Measurements from ENCODE around the gene EHBP1.

DNA sequence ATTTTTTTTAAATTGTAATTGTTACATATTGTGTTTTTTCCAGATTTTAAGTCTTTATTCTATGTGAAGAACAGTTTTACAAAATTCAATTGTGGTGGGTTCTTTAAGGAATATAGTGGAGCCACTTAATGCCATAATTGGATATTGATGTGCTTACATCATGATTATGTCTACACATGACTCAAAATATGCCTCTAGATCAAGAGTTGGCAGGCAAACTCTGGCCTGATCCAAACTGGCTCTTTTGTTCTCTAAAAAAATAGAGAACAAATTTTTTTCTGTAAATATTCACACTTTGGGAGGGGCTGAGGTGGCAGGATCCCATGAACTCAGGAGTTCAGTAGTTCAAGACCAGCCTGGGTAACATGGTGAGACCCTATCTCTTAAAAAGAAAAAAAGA is 8.3 kb downstream of the EHBP1 start:
- TF ChIP-seq, protein P1, sequence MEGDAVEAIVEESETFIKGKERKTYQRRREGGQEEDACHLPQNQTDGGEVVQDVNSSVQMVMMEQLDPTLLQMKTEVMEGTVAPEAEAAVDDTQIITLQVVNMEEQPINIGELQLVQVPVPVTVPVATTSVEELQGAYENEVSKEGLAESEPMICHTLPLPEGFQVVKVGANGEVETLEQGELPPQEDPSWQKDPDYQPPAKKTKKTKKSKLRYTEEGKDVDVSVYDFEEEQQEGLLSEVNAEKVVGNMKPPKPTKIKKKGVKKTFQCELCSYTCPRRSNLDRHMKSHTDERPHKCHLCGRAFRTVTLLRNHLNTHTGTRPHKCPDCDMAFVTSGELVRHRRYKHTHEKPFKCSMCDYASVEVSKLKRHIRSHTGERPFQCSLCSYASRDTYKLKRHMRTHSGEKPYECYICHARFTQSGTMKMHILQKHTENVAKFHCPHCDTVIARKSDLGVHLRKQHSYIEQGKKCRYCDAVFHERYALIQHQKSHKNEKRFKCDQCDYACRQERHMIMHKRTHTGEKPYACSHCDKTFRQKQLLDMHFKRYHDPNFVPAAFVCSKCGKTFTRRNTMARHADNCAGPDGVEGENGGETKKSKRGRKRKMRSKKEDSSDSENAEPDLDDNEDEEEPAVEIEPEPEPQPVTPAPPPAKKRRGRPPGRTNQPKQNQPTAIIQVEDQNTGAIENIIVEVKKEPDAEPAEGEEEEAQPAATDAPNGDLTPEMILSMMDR (conservative IDR thresholded peaks at IDR 0.05; ENCODE audit: low read length), result no peak
- no peak for TF ChIP-seq EZH2phosphoT487 (IDR thresholded peaks at IDR 0.05; ENCODE audit: borderline replicate concordance)
